SK-N-SH treated with all-trans-retinoic acid at 6 μM for 48 hours (cell line): ENCODE measurements around the gene THEMIS.

Experiments
- ATAC-seq: fragments of 200-7000 bp; cut with Tn5 transposase; 3 replicates; pipeline ENCODE4 v1.9.1; 2020; ENCODE audit warnings: mild to moderate bottlenecking, moderate library complexity
- ARNTL ChIP-seq: fragments of 450-650 bp; formaldehyde crosslinking; IDR thresholded peaks from 2 replicates; pipeline ENCODE4 v1.5.0; 2020; ENCODE audit warnings: low read depth, mild to moderate bottlenecking, moderate library complexity, borderline replicate concordance
- BACH2 ChIP-seq: fragments of 250-450 bp; sonication (Bioruptor Pico); IDR thresholded peaks from 2 replicates; pipeline ENCODE4 v1.9.0; 2021; ENCODE audit warnings: mild to moderate bottlenecking, borderline replicate concordance
- CREB5 ChIP-seq: fragments of 250-450 bp; sonication (Bioruptor Pico); IDR thresholded peaks from 2 replicates; pipeline ENCODE4 v1.5.1; 2020; ENCODE audit warnings: low read depth, mild to moderate bottlenecking, moderate library complexity
- CSDC2 ChIP-seq: fragments of 250-450 bp; sonication (Bioruptor Pico); IDR thresholded peaks from 2 replicates; pipeline ENCODE4 v1.5.0; 2020; ENCODE audit warnings: mild to moderate bottlenecking, moderate library complexity
- CSRNP3 ChIP-seq: fragments of 250-450 bp; sonication (Bioruptor Pico); IDR thresholded peaks from 2 replicates; pipeline ENCODE4 v1.5.1; 2021; ENCODE audit warnings: mild to moderate bottlenecking, moderate library complexity
- GLIS3 ChIP-seq: fragments of 250-450 bp; sonication (Bioruptor Pico); IDR thresholded peaks from 2 replicates; pipeline ENCODE4 v1.5.0; 2020; ENCODE audit warnings: mild to moderate bottlenecking, moderate library complexity
- ISL1 ChIP-seq: fragments of 250-450 bp; sonication (Bioruptor Pico); IDR thresholded peaks from 2 replicates; pipeline ENCODE4 v2.1.2; 2022; ENCODE audit warnings: mild to moderate bottlenecking, moderate library complexity
- OSR1 ChIP-seq: fragments of 250-450 bp; sonication (Bioruptor Pico); IDR thresholded peaks from 2 replicates; pipeline ENCODE4 v1.8.0; 2022; ENCODE audit warnings: moderate library complexity, mild to moderate bottlenecking, inconsistent platforms
- PPARA ChIP-seq: fragments of 250-450 bp; sonication (Bioruptor Pico); IDR thresholded peaks from 2 replicates; pipeline ENCODE4 v1.5.0; 2020; ENCODE audit warnings: mild to moderate bottlenecking, borderline replicate concordance
- RARB ChIP-seq: fragments of 250-450 bp; sonication (Bioruptor Pico); IDR thresholded peaks from 2 replicates; pipeline ENCODE4 v1.8.0; 2021; ENCODE audit warnings: mild to moderate bottlenecking, moderate library complexity
- SNAI2 ChIP-seq: fragments of 250-450 bp; sonication (Bioruptor Pico); IDR thresholded peaks from 2 replicates; pipeline ENCODE4 v1.5.0; 2020; ENCODE audit warnings: mild to moderate bottlenecking, moderate library complexity
- TCF4 ChIP-seq: fragments of 250-450 bp; sonication (Bioruptor Pico); IDR thresholded peaks from 2 replicates; pipeline ENCODE4 v1.8.0; 2021; ENCODE audit warnings: mild to moderate bottlenecking, moderate library complexity, borderline replicate concordance
- TOX ChIP-seq: fragments of 250-450 bp; sonication (Bioruptor Pico); IDR thresholded peaks from 2 replicates; pipeline ENCODE4 v1.8.0; 2021; ENCODE audit warnings: mild to moderate bottlenecking, moderate library complexity, borderline replicate concordance
- TSHZ2 ChIP-seq: fragments of 250-450 bp; sonication (Bioruptor Pico); IDR thresholded peaks from 2 replicates; pipeline ENCODE4 v1.5.0; 2020; ENCODE audit warnings: mild to moderate bottlenecking, moderate library complexity
- ZC3H10 ChIP-seq: fragments of 250-450 bp; sonication (Bioruptor Pico); IDR thresholded peaks from 2 replicates; pipeline ENCODE4 v1.5.1; 2021; ENCODE audit warnings: mild to moderate bottlenecking, moderate library complexity
- ZFP3 ChIP-seq: fragments of 250-450 bp; sonication (Bioruptor Pico); IDR thresholded peaks from 2 replicates; pipeline ENCODE4 v1.5.0; 2020; ENCODE audit warnings: mild to moderate bottlenecking, moderate library complexity
- ZFP30 ChIP-seq: fragments of 450-650 bp; formaldehyde crosslinking; IDR thresholded peaks from 2 replicates; pipeline ENCODE4 v1.5.0; 2022; ENCODE audit warnings: mild to moderate bottlenecking, moderate library complexity
- ZNF565 ChIP-seq: fragments of 450-650 bp; formaldehyde crosslinking; conservative IDR thresholded peaks from 2 replicates; pipeline ENCODE4 v1.5.0; 2020; ENCODE audit warnings: low read depth, mild to moderate bottlenecking, moderate library complexity
- ZNF70 ChIP-seq: fragments of 450-650 bp; formaldehyde crosslinking; IDR thresholded peaks from 2 replicates; pipeline ENCODE4 v1.5.0; 2020; ENCODE audit warnings: mild to moderate bottlenecking, moderate library complexity
- ZNF8 ChIP-seq: fragments of 450-650 bp; formaldehyde crosslinking; IDR thresholded peaks from 2 replicates; pipeline ENCODE4 v1.5.0; 2020; ENCODE audit warnings: mild to moderate bottlenecking, moderate library complexity
- TF ChIP-seq, protein P1 (sequence below): fragments of 250-450 bp; sonication (Bioruptor Pico); IDR thresholded peaks from 2 replicates; pipeline ENCODE4 v1.8.0; 2020; ENCODE audit warnings: mild to moderate bottlenecking, moderate library complexity, borderline replicate concordance

THEMIS gene

DNA sequence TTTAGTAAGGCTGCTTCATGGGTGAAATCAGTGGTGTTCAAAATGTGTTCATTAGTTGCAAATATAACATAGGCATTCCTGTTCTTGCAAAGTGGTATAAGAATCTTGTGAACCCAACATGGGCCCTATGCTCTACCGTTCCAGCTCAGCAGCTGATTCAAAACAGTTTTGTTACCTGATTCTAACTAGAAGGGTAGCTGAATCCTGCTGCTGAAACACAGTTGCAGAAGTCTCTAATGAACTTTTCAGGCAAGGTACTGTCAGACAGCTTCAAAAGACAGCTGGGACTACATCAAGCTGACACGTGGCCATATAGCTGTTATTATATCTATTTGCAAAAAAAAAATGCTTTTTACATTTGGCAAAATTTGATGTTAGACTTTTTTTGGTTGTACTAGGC lies 22.7 kb downstream of the THEMIS start:
- TF ChIP-seq ZFP30: no peak
- no peak for TF ChIP-seq ARNTL (CRISPR knock-in tag)
- TF ChIP-seq TCF4 (CRISPR knock-in tag): no peak
- TF ChIP-seq CSDC2: no peak
- no peak for TF ChIP-seq BACH2 (CRISPR knock-in tag)
- no peak for TF ChIP-seq RARB (CRISPR knock-in tag)
- no peak for ATAC-seq

- no peak for ATAC-seq
- TF ChIP-seq OSR1 (no peak), ZNF565 (CRISPR knock-in tag) (no peak), ZFP30 (no peak)
Observed at GRCh38 chr6:127877231-127877630, 23.6 kb downstream of the THEMIS start.

DNA sequence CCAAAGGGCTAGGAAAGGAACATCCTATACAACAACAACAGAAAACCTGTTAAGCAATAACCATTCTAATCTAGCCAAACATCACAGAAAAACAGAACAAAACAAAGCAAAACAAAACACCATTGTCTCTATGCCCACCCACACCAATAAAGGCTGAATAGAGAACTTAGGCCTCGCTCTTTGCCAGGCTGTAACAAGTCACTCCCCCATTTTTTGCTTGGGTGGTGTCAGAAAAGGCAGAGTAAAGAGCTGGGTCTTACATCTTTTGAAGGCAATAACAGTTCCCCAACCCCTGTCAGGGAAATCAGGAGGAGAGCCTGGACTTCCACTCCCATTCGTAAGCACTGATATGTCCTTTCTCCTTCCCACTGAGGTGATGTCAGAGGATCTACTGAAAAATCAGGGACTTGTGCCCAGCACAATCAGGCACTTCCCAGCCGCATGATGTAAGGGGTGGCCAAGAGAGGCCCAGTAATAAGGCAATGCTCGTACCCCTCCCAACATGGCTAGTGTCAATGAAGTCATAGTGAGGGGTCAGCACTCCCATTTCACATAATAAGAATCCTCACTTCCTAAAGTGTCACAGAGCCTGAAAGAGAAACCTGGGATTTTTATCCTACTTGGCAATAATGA lies 31.0 kb downstream of the THEMIS start:
- no peak for TF ChIP-seq TOX (CRISPR knock-in tag)
- no peak for TF ChIP-seq RARB (CRISPR knock-in tag)
- no peak for TF ChIP-seq PPARA (CRISPR knock-in tag)
- no peak for TF ChIP-seq ARNTL (CRISPR knock-in tag)
- ATAC-seq: no peak

- no peak for ATAC-seq
- TF ChIP-seq, protein P1, sequence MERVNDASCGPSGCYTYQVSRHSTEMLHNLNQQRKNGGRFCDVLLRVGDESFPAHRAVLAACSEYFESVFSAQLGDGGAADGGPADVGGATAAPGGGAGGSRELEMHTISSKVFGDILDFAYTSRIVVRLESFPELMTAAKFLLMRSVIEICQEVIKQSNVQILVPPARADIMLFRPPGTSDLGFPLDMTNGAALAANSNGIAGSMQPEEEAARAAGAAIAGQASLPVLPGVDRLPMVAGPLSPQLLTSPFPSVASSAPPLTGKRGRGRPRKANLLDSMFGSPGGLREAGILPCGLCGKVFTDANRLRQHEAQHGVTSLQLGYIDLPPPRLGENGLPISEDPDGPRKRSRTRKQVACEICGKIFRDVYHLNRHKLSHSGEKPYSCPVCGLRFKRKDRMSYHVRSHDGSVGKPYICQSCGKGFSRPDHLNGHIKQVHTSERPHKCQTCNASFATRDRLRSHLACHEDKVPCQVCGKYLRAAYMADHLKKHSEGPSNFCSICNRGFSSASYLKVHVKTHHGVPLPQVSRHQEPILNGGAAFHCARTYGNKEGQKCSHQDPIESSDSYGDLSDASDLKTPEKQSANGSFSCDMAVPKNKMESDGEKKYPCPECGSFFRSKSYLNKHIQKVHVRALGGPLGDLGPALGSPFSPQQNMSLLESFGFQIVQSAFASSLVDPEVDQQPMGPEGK (CRISPR knock-in tag): no peak
- no peak for TF ChIP-seq OSR1
- no peak for TF ChIP-seq ISL1
- TF ChIP-seq TCF4 (CRISPR knock-in tag): no peak
- no peak for TF ChIP-seq PPARA (CRISPR knock-in tag)
- TF ChIP-seq ZFP30: no peak
- TF ChIP-seq ZFP3 (CRISPR knock-in tag): no peak
- no peak for TF ChIP-seq ZNF8 (CRISPR knock-in tag)
- no peak for TF ChIP-seq ARNTL (CRISPR knock-in tag)
- TF ChIP-seq, all 23 proteins: peak for 0
Observed at GRCh38 chr6:127869183-127869582, 31.7 kb downstream of the THEMIS start.

DNA sequence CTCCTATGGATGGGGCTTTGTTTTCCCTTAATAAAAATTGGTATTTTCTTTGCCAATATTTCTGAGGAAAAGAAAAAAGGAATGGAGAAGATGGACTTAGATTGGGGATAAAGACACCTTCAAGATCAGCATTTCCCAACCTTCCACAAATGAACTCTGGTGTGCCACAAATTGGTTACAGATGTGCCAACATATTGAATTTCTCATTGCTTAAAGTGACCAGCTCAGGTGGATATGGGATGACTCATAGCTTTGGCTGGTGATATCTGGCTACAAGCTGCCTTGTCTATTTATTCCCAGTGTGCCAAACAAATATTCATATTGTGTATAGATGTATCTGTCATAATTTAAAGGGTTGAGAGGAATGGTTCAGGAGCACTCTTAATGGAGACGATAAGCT lies 32.5 kb downstream of the THEMIS start:
- no peak for ATAC-seq
- TF ChIP-seq ZFP30 (no peak), ZNF70 (CRISPR knock-in tag) (no peak), CSRNP3 (CRISPR knock-in tag) (no peak), CREB5 (CRISPR knock-in tag) (no peak), PPARA (CRISPR knock-in tag) (no peak), GLIS3 (CRISPR knock-in tag) (no peak), TCF4 (CRISPR knock-in tag) (no peak), ISL1 (no peak)

- no peak for ATAC-seq
- TF ChIP-seq CSDC2 (no peak), TCF4 (CRISPR knock-in tag) (no peak), TSHZ2 (CRISPR knock-in tag) (no peak), TOX (CRISPR knock-in tag) (no peak), OSR1 (no peak), SNAI2 (CRISPR knock-in tag) (no peak), CSRNP3 (CRISPR knock-in tag) (no peak), PPARA (CRISPR knock-in tag) (no peak), ZC3H10 (no peak), BACH2 (CRISPR knock-in tag) (no peak), ZFP30 (no peak)
- TF ChIP-seq, protein P1 (CRISPR knock-in tag): no peak
Observed at GRCh38 chr6:127866766-127867165, 34.1 kb downstream of the THEMIS start.
